ENCODE results near the gene MYOM1.
"Not testable (repeated sequence)": the region's sequence is repeated elsewhere in the genome, so short reads cannot be mapped to it uniquely, and the experiment has no call there.

MYOM1 gene

GRCh38 chr18:3086871-3087270 lies 132.9 kb downstream of the MYOM1 start:
- DNase-seq (ENCODE audit: low read depth in 3 of 3) = no peak

GRCh38 chr18:3085612-3086011 lies 134.2 kb downstream of the MYOM1 start:
- DNase-seq (ENCODE audit: low read depth in 3 of 3) = no peak

- DNase-seq (ENCODE audit: low read depth in 3 of 3) = no peak
These were observed 135.6 kb downstream of the MYOM1 start for GRCh38 chr18:3084206-3084605.

GRCh38 chr18:3083766-3084165 lies 136.0 kb downstream of the MYOM1 start:
- no peak for DNase-seq (ENCODE audit: low read depth in 3 of 3)

- DNase-seq (ENCODE audit: low read depth in 3 of 3) = no peak
These were observed 138.2 kb downstream of the MYOM1 start for GRCh38 chr18:3081584-3081991.

GRCh38 chr18:3079653-3080052 lies 140.1 kb downstream of the MYOM1 start:
- no peak for DNase-seq (ENCODE audit: low read depth in 3 of 3)

- DNase-seq (ENCODE audit: low read depth in 3 of 3) = no peak
These were observed 144.3 kb downstream of the MYOM1 start for GRCh38 chr18:3075491-3075890.

- no peak for DNase-seq (ENCODE audit: low read depth in 3 of 3)
These were observed 145.7 kb downstream of the MYOM1 start for GRCh38 chr18:3074087-3074486.

GRCh38 chr18:3073353-3073752 lies 146.4 kb downstream of the MYOM1 start:
- DNase-seq (ENCODE audit: low read depth in 3 of 3) = not testable (repeated sequence)

GRCh38 chr18:3071676-3072075 lies 148.1 kb downstream of the MYOM1 start:
- DNase-seq (ENCODE audit: low read depth in 3 of 3) = no peak

- DNase-seq (ENCODE audit: low read depth in 3 of 3) = no peak
These were observed 149.9 kb downstream of the MYOM1 start for GRCh38 chr18:3069671-3070433.

- no peak for DNase-seq (ENCODE audit: low read depth in 3 of 3)
These were observed 152.0 kb downstream of the MYOM1 start for GRCh38 chr18:3067722-3068121.

- no peak for DNase-seq (ENCODE audit: low read depth in 3 of 3)
These were observed 152.6 kb downstream of the MYOM1 start for GRCh38 chr18:3067165-3067661.

- DNase-seq (ENCODE audit: low read depth in 3 of 3) = no peak
These were observed 153.2 kb downstream of the MYOM1 start for GRCh38 chr18:3066341-3067110.

- not testable (repeated sequence) for DNase-seq (ENCODE audit: low read depth in 3 of 3)
These were observed 156.0 kb downstream of the MYOM1 start for GRCh38 chr18:3063766-3064165.

GRCh38 chr18:3062798-3063680 lies 156.7 kb downstream of the MYOM1 start:
- DNase-seq (ENCODE audit: low read depth in 3 of 3) = peak; percentile 50 to 71 (median 52)

GRCh38 chr18:3061581-3062312 lies 158.0 kb downstream of the MYOM1 start:
- peak in 1 of 3 donors; percentile 60 for DNase-seq (ENCODE audit: low read depth in 3 of 3)

- peak in 2 of 3 donors; percentile 25 to 46 for DNase-seq (ENCODE audit: low read depth in 3 of 3)
These were observed 158.8 kb downstream of the MYOM1 start for GRCh38 chr18:3060667-3061580.

- DNase-seq (ENCODE audit: low read depth in 3 of 3) = no peak
These were observed 160.5 kb downstream of the MYOM1 start for GRCh38 chr18:3059272-3059671.

Data from stimulated activated CD4-positive, alpha-beta T cell treated with anti-CD3 and anti-CD28 coated beads, TNF-alpha, amount 100 ng/mL, for 48 hours (primary cell).